ENCODE measurements around the gene CDIP1. TPM values are rescaled to one million over a fixed set of nuclear protein-coding genes. Genes with fewer than 3 reads are reported as not detected.

Gene CDIP1
- total and polyA plus RNA-seq, 10 of the 15 experiments (the other 5 are each of a cell fraction or from before 2014, with no cell fraction given) = 6.1 to 32.4 (median 13.6) TPM

- no peak for ATAC-seq
- SMC1A ChIA-PET (ENCODE audit: uncharacterized antibody, unreplicated experiment) = no interaction called here
- POLR2A ChIA-PET = interaction anchor here (0.6 kb wide), 1 partner anchor 63 kb away, joined by 3 read pairs; no protein-coding TSS in a partner anchor
- H3K27me3 ChIP-seq (replicated peaks in 1 of 2; ENCODE audit: control insufficient read depth in 2 of 2, insufficient read depth in 2 of 2, low read length in 1 of 2) = no peaks in the 10 kb centered on the region; a peak in 1 of 4 replicates
- H4K20me1 ChIP-seq (ENCODE audit: control insufficient read depth, insufficient read depth) = no peaks in the 10 kb centered on the region
- H3K79me2 ChIP-seq (ENCODE audit: control insufficient read depth, insufficient read depth, low read length) = peaks cover 18% of the 10 kb centered on the region
- no TSS peak for BruUV-seq (replicated peaks)
- RAD21 ChIA-PET (ENCODE audit: unreplicated experiment) = no interaction called here
- peaks cover 3% of the 10 kb centered on the region; the same call in 2 of the 3 replicates for H3K9me3 ChIP-seq (replicated peaks; ENCODE audit: control insufficient read depth, insufficient read depth, low read length)
- FAIRE-seq = no peak
- no peak overlapping the region for H2AFZ ChIP-seq (ENCODE audit: control insufficient read depth, low read depth, low read length)
- DNase-seq (ENCODE audit: low read depth, low spot score) = no peak
- 65% methylated on average over 13 of the region's 13 CpGs for WGBS (ENCODE audit: insufficient coverage, insufficient replicate concordance, low lambda C conversion rate, missing lambda C conversion rate)
- H3K4me3 ChIP-seq = no peak overlapping the region
- in situ Hi-C loops (cut with MboI) = loop anchor here (10.0 kb wide), 1 partner anchor 61 kb away; no protein-coding TSS in a partner anchor
- CTCF ChIA-PET = interaction anchor here (1.2 kb wide), 1 partner anchor 15 kb away, joined by 3 read pairs; no protein-coding TSS in a partner anchor
- no peak overlapping the region for H3K9ac ChIP-seq (ENCODE audit: control insufficient read depth, insufficient read depth, low read length)
- no peak overlapping the region for H3K27ac ChIP-seq (ENCODE audit: control insufficient read depth, insufficient read depth)
- peaks cover 0 to 4% of the 10 kb centered on the region in 2 experiments; a peak in 2 of 4 replicates for H3K36me3 ChIP-seq (ENCODE audit: control insufficient read depth in 2 of 2, insufficient read depth in 2 of 2, low read length in 1 of 2)
- intact Hi-C loops (cut with micrococcal nuclease; ENCODE audit: unreplicated experiment) = no loop called here
- peaks cover 20% of the 10 kb centered on the region for H3K4me1 ChIP-seq (ENCODE audit: control insufficient read depth, insufficient read depth, low read length)
- H3K4me2 ChIP-seq (ENCODE audit: control insufficient read depth, insufficient read depth) = no peak overlapping the region
- TF ChIP-seq TCF7 (IDR thresholded peaks at IDR 0.05; ENCODE audit: borderline replicate concordance) = no peak
- TF ChIP-seq BCLAF1 (IDR thresholded peaks at IDR 0.05) = no peak
- TF ChIP-seq SKIL (IDR thresholded peaks at IDR 0.05; ENCODE audit: low read depth, poor library complexity, severe bottlenecking) = no peak
- no peak for TF ChIP-seq NFYB (IDR thresholded peaks at IDR 0.05; ENCODE audit: insufficient read depth, low read depth, low read length)
- TF ChIP-seq SUZ12 (IDR thresholded peaks at IDR 0.05; ENCODE audit: unreplicated experiment) = no peak
- TF ChIP-seq KLF5 (IDR thresholded peaks at IDR 0.05; ENCODE audit: partially characterized antibody) = no peak
- TF ChIP-seq CREB1 (IDR thresholded peaks at IDR 0.05; ENCODE audit: low read depth) = no peak
- TF ChIP-seq MEF2B (IDR thresholded peaks at IDR 0.05; ENCODE audit: partially characterized antibody, poor library complexity, severe bottlenecking) = no peak
- no peak for TF ChIP-seq ASH2L (IDR thresholded peaks at IDR 0.05; ENCODE audit: borderline replicate concordance, low read depth)
Observed at GRCh38 chr16:4534151-4534790, 4.3 kb downstream of the CDIP1 start.

Measured in GM12878 (cell line).